GM08714 (cell line): ENCODE results near the gene CCDC38.

Experiments used
- H3K4me3 ChIP-seq: fragments of 200-500 bp; sonication (Bioruptor generic); 2 replicates; pipeline ENCODE4 v1.5.1; 2014; ENCODE audit warnings: mild to moderate bottlenecking, low read length, inconsistent platforms
- ZNF274 ChIP-seq: IDR thresholded peaks from 2 replicates; pipeline ENCODE4 v1.6.1; 2012; ENCODE audit warnings: mild to moderate bottlenecking, low read depth, low read length

The CCDC38 gene

GRCh38 chr12:95942524-95943329, at the start of gene CCDC38:
Gene CCDC38 (minus strand): TSS chr12:95942614. CDS start chr12:95936509, 6,105 bp downstream.
- no peak for TF ChIP-seq ZNF274
- H3K4me3 ChIP-seq = peak within 1 kb of the TSS; percentile 70

DNA sequence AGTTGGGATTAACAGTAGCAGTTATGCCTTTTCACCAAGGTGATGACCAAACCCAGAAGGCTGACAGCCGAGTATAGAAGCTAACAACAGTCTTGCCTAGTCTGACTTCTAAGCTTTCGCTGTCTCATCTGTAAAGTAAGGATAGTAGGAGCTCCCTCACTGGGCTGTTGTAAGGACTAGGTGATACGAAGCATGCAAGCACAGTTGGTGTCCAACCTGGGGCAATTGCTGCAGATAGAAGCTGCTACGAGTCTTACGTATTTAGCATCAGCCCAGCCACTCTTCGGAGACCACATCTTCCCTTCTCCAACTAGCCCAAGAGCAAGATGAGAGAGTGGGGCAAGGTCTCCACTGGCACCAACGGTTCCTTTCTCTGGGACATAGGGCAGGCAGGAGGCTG, 47.7 kb upstream of the CCDC38 start:
- no peak for TF ChIP-seq ZNF274
- no peak overlapping the region for H3K4me3 ChIP-seq

DNA sequence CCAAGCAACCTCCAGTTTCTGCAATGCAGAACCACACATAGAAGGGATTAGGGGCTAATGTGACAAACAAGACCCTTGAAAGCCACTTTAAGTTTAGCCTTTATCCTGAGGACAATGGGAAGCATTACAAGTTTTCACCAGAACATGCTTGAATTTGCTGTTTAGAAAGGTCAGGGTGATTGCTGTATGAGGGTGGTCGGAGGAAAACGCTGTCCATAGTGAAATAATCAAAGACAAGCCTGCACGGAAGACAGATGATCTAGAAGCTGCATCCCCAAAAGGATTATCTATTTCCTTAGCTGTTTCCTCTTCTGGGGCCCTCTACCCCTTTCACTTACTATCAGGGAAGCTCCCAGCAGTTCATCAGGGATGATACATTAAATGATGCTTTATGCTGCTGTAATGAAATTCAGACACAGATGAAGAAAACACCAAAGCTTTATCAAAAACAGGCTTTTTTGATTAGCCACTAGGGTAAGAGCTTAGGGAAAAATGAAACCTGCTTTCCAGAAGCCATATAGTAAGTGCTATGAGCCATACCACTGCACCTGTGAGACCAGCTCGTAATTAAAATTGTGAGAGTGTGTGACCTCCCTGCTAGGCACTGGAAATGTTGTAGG, 47.2 kb upstream of the CCDC38 start:
- no peak for TF ChIP-seq ZNF274
- no peak overlapping the region for H3K4me3 ChIP-seq

GRCh38 chr12:95988506-95989275, 46.3 kb upstream of the CCDC38 start:
- TF ChIP-seq ZNF274 = no peak
- no peak overlapping the region for H3K4me3 ChIP-seq

- no peak overlapping the region for H3K4me3 ChIP-seq
- no peak for TF ChIP-seq ZNF274
Observed at GRCh38 chr12:95986635-95987570, 44.5 kb upstream of the CCDC38 start.

- TF ChIP-seq ZNF274 = no peak
- H3K4me3 ChIP-seq = no peak overlapping the region
Observed at GRCh38 chr12:95984682-95985081, 42.3 kb upstream of the CCDC38 start.

GRCh38 chr12:95982602-95983001, 40.2 kb upstream of the CCDC38 start:
- no peak for TF ChIP-seq ZNF274
- no peak overlapping the region for H3K4me3 ChIP-seq

DNA sequence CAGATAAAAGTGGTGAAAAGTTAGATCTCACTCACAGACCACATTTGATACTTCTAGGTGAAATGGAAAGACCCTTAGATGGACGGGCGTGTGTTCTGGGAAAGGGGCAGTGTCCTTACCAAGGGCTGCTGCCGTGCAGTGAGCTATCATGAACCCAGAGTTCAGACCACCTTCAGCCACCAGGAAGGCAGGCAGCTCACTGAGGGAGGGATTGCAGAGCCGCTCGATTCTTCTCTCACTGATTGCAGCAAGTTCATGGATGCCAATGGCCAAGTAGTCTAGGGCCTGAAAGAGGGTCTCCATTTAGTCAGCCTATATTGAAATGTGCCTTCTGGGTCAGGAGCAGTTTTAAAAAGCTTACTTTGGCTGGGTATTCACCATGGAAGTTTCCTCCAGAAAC, 38.0 kb upstream of the CCDC38 start:
- H3K4me3 ChIP-seq = no peak overlapping the region
- TF ChIP-seq ZNF274 = no peak

GRCh38 chr12:95978774-95979173, 36.4 kb upstream of the CCDC38 start:
- H3K4me3 ChIP-seq = no peak overlapping the region
- no peak for TF ChIP-seq ZNF274

DNA sequence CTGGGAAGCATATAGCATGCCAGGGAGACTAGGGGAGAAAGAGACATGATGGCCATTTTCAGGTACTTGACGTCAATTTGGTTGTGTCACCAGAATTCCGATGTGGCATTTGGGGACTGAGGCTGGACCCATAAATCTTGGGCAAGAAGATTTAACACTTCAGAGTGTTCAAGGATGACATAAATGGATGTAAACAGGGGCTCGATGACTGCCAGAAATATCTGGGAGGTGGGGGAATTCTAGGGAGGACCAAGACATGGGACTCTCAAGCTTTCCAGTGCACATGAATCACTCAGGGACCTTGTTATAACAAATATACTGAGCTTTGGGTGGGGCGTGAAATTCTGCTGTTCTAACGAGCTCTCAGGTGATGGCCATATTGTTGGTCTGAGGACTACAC, 35.9 kb upstream of the CCDC38 start:
- no peak for TF ChIP-seq ZNF274

DNA sequence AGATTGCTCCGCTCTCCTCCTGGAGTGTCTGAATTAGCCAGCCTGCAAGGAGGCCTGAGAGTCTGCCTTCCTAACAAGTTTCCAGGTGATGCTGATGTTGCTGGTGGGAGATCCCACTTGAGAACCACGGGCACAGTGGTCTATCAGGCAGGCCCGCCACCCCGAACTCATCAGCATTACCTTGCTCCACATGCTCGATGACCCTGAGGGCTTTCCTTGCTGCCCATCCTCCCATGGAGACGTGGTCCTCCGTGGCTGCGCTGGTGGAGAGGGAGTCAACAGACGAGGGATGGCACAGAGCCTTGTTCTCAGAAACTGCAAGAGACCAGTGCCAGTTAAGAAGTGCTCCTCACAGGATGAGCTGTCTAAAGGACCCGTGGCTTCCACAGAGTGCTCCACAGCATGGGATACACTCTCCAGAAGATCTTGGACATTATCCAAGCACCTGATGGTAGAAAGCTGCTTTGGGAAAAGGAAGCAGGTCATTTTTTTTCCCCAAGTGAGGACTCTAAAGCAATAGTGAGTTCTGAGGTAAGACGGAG, 35.4 kb upstream of the CCDC38 start:
- no peak for TF ChIP-seq ZNF274
- H3K4me3 ChIP-seq = no peak overlapping the region

More for the DNA sequence above, 35.9 kb upstream of the CCDC38 start:
- no peak overlapping the region for H3K4me3 ChIP-seq

DNA sequence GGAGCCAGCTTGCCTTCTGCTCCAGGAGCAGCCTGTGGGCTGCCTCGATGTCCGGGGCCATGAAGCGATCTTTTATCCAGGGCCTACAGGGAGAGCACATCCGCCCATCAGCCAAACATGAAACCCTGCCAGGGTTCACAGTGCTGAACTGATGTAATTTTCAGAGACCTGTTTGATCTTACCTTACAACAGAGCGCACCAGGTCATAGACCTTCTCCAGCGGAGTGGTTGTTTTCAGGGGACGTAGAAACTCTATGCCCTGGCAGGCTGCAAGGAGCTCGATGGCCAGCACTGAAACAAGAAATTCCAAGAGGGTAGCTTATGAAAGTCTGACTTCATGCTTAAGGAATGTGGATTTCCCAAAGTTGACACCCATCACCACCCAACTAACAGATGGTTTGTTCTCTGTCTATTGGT, 34.0 kb upstream of the CCDC38 start:
- TF ChIP-seq ZNF274 = no peak
- H3K4me3 ChIP-seq = no peak overlapping the region

GRCh38 chr12:95975491-95975890, 33.1 kb upstream of the CCDC38 start:
- no peak overlapping the region for H3K4me3 ChIP-seq
- TF ChIP-seq ZNF274 = no peak
